Skeletal muscle satellite cell (primary cell): ENCODE results near the gene SYNC.
"Not testable (repeated sequence)": the region's sequence is repeated elsewhere in the genome, so short reads cannot be mapped to it uniquely, and the experiment has no call there.

ENCODE experiments used
- H3K27me3 ChIP-seq: 2 replicates; pipeline ENCODE4 v1.7.0; 2013; ENCODE audit warnings: low read length; ENCODE audit not compliant: control insufficient read depth, insufficient read depth
- H3K36me3 ChIP-seq: 2 replicates; pipeline ENCODE4 v1.7.0; 2013; ENCODE audit warnings: mild to moderate bottlenecking, control low read depth, low read length; ENCODE audit not compliant: insufficient read depth
- H3K4me1 ChIP-seq: 2 replicates; pipeline ENCODE4 v1.7.0; 2013; ENCODE audit warnings: low read length; ENCODE audit not compliant: control insufficient read depth, insufficient read depth
- H3K4me2 ChIP-seq: 2 replicates; pipeline ENCODE4 v1.7.0; 2013; ENCODE audit warnings: mild to moderate bottlenecking, low read length
- H3K4me3 ChIP-seq: 2 replicates; pipeline ENCODE4 v1.7.0; 2013; ENCODE audit warnings: low read length
- H3K9ac ChIP-seq: 2 replicates; pipeline ENCODE4 v1.7.0; 2013; ENCODE audit warnings: mild to moderate bottlenecking, low read depth, low read length, moderate library complexity
- H3K9me3 ChIP-seq: replicated peaks from 2 replicates; pipeline ENCODE4 v1.7.0; 2013; ENCODE audit warnings: mild to moderate bottlenecking, control low read depth, low read length

The SYNC gene

GRCh38 chr1:32719681-32720275 is 17.2 kb upstream of the SYNC start:
- no peak overlapping the region for H3K9ac ChIP-seq
- H3K4me3 ChIP-seq, result no peak overlapping the region
- no peaks in the 10 kb centered on the region for H3K27me3 ChIP-seq
- no peaks in the 10 kb centered on the region for H3K36me3 ChIP-seq
- H3K9me3 ChIP-seq, result no peaks in the 10 kb centered on the region
- no peak overlapping the region for H3K4me2 ChIP-seq
- peaks cover 9% of the 10 kb centered on the region for H3K4me1 ChIP-seq

GRCh38 chr1:32718527-32718926 is 16.0 kb upstream of the SYNC start:
- H3K9me3 ChIP-seq, result no peaks in the 10 kb centered on the region
- peaks cover 5% of the 10 kb centered on the region for H3K4me1 ChIP-seq
- no peak overlapping the region for H3K4me2 ChIP-seq
- H3K9ac ChIP-seq, result no peak overlapping the region
- no peak overlapping the region for H3K4me3 ChIP-seq
- H3K36me3 ChIP-seq, result no peaks in the 10 kb centered on the region
- H3K27me3 ChIP-seq, result no peaks in the 10 kb centered on the region

GRCh38 chr1:32718036-32718435 is 15.5 kb upstream of the SYNC start:
- H3K27me3 ChIP-seq, result no peaks in the 10 kb centered on the region
- H3K4me2 ChIP-seq, result no peak overlapping the region
- peaks cover 5% of the 10 kb centered on the region for H3K4me1 ChIP-seq
- H3K9ac ChIP-seq, result no peak overlapping the region
- H3K9me3 ChIP-seq, result no peaks in the 10 kb centered on the region
- no peak overlapping the region for H3K4me3 ChIP-seq
- H3K36me3 ChIP-seq, result no peaks in the 10 kb centered on the region

DNA sequence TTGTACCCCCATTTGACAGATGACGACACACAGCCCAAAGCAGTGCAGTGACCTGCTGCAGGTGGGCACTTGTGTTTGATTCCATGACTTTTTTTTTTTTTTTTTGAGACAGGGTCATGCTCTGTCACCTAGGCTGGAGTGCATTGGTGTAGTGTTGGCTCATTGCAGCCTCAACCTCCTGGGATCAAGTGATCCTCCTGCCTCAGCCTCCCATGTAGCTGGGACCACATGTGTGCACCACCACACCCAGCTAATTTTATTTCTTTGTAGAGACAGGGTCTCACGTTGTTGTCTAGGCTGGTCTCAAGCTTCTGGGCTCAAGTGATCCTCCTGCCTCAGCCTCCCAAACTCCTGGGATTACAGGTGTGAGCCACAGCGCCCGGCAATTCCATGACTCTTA is 14.9 kb upstream of the SYNC start:
- no peak overlapping the region for H3K4me3 ChIP-seq
- no peaks in the 10 kb centered on the region for H3K36me3 ChIP-seq
- no peaks in the 10 kb centered on the region for H3K9me3 ChIP-seq
- no peak overlapping the region for H3K4me2 ChIP-seq
- H3K4me1 ChIP-seq, result peaks cover 5% of the 10 kb centered on the region
- no peaks in the 10 kb centered on the region for H3K27me3 ChIP-seq
- no peak overlapping the region for H3K9ac ChIP-seq

GRCh38 chr1:32716312-32717148 is 14.0 kb upstream of the SYNC start:
- H3K4me2 ChIP-seq, result no peak overlapping the region
- H3K4me1 ChIP-seq, result peaks cover 3% of the 10 kb centered on the region
- no peaks in the 10 kb centered on the region for H3K36me3 ChIP-seq
- H3K4me3 ChIP-seq, result no peak overlapping the region
- H3K9me3 ChIP-seq, result no peaks in the 10 kb centered on the region
- H3K9ac ChIP-seq, result no peak overlapping the region
- H3K27me3 ChIP-seq, result no peaks in the 10 kb centered on the region

DNA sequence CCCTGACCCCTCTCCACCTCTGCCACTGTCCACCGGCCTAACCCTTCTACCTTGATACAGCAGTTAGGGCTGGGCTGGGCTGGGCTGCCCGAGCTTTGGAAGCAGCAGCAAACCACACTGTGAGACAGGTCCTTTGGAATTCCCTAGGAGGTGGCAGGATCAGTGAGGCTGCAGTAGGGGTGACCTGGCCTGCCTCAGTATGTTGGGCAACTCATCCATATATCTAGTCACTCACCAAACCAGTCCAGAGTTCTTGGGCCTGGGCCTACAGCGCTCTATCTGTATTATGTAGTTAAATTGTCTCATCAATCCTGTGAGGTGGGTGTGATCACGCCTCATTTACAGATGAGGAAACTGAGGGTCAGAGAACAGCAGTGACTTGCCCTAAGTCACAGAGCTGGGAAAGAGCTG is 13.3 kb upstream of the SYNC start:
- H3K27me3 ChIP-seq, result no peaks in the 10 kb centered on the region
- no peak overlapping the region for H3K4me2 ChIP-seq
- no peak overlapping the region for H3K4me3 ChIP-seq
- no peaks in the 10 kb centered on the region for H3K9me3 ChIP-seq
- no peaks in the 10 kb centered on the region for H3K36me3 ChIP-seq
- H3K4me1 ChIP-seq, result peaks cover 3% of the 10 kb centered on the region
- H3K9ac ChIP-seq, result no peak overlapping the region

GRCh38 chr1:32714277-32714676 is 11.7 kb upstream of the SYNC start:
- H3K27me3 ChIP-seq, result no peaks in the 10 kb centered on the region
- H3K9ac ChIP-seq, result no peak overlapping the region
- no peak overlapping the region for H3K4me3 ChIP-seq
- no peaks in the 10 kb centered on the region for H3K9me3 ChIP-seq
- no peaks in the 10 kb centered on the region for H3K36me3 ChIP-seq
- H3K4me2 ChIP-seq, result no peak overlapping the region
- peaks cover 3% of the 10 kb centered on the region for H3K4me1 ChIP-seq

DNA sequence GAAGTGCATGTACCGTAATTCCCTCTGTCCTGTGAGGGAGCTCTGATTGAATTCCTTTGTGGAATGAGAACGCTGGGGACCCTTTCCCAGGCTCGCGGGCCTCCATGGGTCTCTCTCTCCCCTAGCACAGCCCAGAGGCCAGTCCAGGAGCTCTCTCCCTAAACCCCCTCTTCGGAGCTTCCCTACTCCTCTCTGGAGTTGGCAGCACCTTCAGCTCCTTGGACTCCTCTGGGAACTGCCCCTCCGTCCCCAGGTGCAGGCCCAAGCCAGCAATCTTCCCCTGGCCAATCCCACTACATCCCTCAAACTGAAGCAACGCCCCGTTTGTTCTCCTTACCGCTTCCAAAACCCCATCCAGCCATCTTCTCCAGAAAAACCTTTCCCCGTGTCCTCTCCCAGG is 10.5 kb upstream of the SYNC start:
- no peak overlapping the region for H3K4me3 ChIP-seq
- no peaks in the 10 kb centered on the region for H3K27me3 ChIP-seq
- no peak overlapping the region for H3K9ac ChIP-seq
- peaks cover 3% of the 10 kb centered on the region for H3K4me1 ChIP-seq
- H3K4me2 ChIP-seq, result no peak overlapping the region
- H3K9me3 ChIP-seq, result no peaks in the 10 kb centered on the region
- no peaks in the 10 kb centered on the region for H3K36me3 ChIP-seq

DNA sequence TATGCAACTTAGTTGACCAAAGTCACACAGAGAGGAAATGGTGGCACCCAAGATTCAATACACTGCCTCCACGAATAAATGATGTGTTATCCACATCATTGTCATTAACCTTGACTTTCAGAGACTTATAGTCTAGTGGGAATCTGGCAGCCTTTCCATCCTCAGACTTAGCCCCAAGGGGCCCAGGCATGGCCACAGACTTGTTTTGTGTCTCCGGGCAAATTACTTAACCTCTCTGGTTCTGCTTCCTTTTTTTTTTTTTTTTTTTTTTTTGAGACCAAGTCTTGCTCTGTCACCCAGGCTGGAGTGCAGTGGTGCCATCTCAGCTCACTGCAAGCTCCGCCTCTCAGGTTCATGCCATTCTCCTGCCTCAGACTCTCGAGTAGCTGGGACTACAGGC is 8.7 kb upstream of the SYNC start:
- H3K4me3 ChIP-seq, H3K27me3 ChIP-seq, H3K4me2 ChIP-seq, H3K9ac ChIP-seq, H3K4me1 ChIP-seq, H3K9me3 ChIP-seq, H3K36me3 ChIP-seq: not testable (repeated sequence)

DNA sequence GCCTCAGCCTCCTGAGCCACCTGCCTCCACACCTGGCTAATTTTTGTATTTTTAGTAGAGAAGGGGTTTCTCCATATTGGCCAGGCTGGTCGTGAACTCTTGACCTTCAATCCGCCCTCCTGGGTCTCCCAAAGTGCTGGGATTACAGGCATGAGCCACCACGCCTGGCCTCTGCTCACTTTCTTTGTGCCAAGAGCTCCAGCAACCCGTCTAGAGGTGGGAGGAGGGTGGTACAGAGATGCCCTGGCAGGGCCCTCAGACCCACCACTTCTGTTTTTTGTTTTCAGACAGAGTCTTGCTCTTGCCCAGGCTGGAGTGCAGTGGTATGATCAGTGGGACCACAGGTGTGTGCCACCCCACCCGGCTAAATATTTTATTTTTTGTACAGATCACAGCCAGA is 6.9 kb upstream of the SYNC start:
- Histone ChIP-seq H3K4me2 (no peak overlapping the region), H3K4me1 (peaks cover 8% of the 10 kb centered on the region), H3K4me3 (no peak overlapping the region), H3K9me3 (no peaks in the 10 kb centered on the region), H3K9ac (no peak overlapping the region), H3K36me3 (no peaks in the 10 kb centered on the region), H3K27me3 (no peaks in the 10 kb centered on the region)

- H3K4me3 ChIP-seq, result no peak overlapping the region
- no peak overlapping the region for H3K4me2 ChIP-seq
- H3K9me3 ChIP-seq, result no peaks in the 10 kb centered on the region
- no peaks in the 10 kb centered on the region for H3K36me3 ChIP-seq
- peaks cover 12% of the 10 kb centered on the region for H3K4me1 ChIP-seq
- no peak overlapping the region for H3K9ac ChIP-seq
- H3K27me3 ChIP-seq, result no peaks in the 10 kb centered on the region
Observed at GRCh38 chr1:32709075-32709474, 6.5 kb upstream of the SYNC start.

DNA sequence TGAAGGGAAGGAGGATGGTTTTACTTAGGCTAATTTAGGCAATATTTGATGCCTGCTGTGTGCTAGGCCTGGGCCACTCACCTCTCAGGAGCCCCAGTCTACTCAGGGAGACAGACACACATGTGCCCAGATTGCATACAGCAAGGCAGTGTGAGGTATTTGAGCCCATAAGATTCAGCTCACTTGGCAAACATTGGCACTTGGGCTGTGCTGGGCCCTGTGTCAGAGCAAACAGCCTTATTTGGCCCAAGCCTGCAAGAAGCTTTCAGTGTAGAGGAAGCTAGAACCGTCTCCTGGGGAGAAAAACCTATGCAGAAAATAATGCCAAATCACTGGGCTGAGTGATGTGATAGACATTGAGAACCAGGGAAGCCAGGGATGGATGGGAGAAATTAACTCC is 3.9 kb upstream of the SYNC start:
- H3K9ac ChIP-seq, result no peak overlapping the region
- no peak overlapping the region for H3K4me3 ChIP-seq
- no peaks in the 10 kb centered on the region for H3K36me3 ChIP-seq
- H3K4me2 ChIP-seq, result no peak overlapping the region
- peaks cover 25% of the 10 kb centered on the region for H3K4me1 ChIP-seq
- no peaks in the 10 kb centered on the region for H3K27me3 ChIP-seq
- no peaks in the 10 kb centered on the region for H3K9me3 ChIP-seq
